Medulla oblongata (tissue), 1 donor: Measurements from ENCODE around the gene MED1.
"Not testable (repeated sequence)": the region's sequence is repeated elsewhere in the genome, so short reads cannot be mapped to it uniquely, and the experiment has no call there.

ENCODE experiments used
- DNase-seq: peaks from one replicate; pipeline ENCODE4 v3.0.0-alpha.2; 2015; ENCODE audit errors: extremely low spot score

MED1 gene

DNA sequence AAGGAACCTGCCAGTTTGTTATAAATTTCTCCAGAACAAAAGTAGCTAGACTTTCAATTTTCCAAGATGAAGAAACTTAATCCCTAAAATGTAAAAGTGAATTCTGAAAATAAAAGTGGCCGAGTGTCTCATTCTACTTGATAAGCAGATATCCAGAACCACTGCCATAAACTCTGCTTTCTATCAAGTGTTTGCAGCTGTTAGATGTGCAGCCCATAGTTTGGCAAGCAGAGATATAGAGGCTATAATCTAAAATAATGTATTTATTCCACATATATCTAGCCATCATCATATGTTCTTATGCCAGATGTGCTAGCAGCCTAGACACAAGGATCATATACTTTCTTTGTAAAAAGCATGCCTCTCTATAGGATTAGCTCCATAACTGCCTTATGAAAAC lies 34.9 kb downstream of the MED1 start:
- DNase-seq, result no peak

DNA sequence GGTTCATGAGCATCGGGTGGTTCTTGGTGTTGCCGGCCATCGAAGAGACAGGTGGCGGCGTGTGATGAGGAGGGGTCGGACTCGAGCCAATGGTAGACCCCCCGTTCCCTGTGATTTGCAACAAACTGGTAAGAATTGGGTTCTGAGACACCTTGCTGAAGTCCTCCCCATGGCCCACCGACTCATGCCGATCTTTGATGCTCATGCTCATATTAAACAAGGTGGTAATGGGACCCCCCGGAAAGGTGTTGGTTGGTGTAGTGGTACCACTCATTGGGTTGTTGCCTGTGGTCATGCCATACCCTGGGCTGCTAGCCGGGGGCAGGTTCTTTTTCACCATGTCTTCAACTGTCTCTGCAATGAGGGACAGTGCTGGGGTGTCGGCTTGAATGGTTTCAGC lies 40.8 kb downstream of the MED1 start:
- DNase-seq, result no peak

DNA sequence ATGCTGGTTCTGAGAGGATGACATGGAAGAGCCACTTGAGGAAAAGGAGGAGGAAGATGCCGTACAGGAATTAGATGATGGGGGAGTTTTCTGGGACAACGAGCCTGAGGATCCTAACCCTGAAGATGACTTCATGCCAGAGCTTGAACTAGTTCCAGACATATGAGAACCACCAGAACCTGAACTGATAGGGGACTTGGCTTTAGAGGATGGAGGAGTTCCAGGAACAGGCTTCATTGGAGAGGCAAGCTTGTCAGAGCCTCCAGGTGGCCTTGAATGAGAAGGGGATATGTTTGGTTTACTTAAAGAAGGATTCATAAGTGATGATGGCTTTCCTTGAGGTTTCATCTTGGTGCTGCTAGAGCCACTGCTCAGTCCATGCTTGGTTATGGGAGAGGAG lies 42.7 kb downstream of the MED1 start:
- DNase-seq, result no peak

GRCh38 chr17:39406951-39407350 lies 44.1 kb downstream of the MED1 start:
- no peak for DNase-seq

DNA sequence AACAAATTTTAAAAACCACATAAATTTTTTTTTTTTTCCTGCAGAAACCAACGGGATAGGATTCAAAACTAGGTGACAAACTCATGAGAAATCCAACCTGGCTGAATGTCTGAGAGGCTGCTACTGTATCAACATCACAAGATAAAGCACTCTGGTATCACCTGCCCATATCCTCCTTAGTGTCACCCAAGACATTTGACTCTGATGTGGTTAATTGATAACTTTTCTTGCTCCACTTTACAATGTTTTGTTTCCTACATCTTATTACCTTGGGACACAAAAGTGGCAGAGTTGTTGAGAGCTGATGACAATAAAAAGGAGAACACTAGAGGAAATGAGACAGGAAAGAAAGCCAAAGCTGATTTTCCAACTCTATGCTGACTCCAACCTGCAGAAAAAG lies 45.6 kb downstream of the MED1 start:
- no peak for DNase-seq

- DNase-seq, result no peak
Measured at GRCh38 chr17:39404542-39405378, 46.3 kb downstream of the MED1 start.

GRCh38 chr17:39402890-39403605 lies 48.0 kb downstream of the MED1 start:
- DNase-seq, result no peak

- peak; percentile 97 for DNase-seq
Measured at GRCh38 chr17:39402244-39402889, 48.7 kb downstream of the MED1 start.

GRCh38 chr17:39401412-39402243 lies 49.4 kb downstream of the MED1 start, which contains the start of gene FBXL20:
Gene FBXL20, minus strand, starts transcription at chr17:39401626. Its CDS starts 224 bp downstream, at chr17:39401402.
- DNase-seq, result peak; percentile 95

DNA sequence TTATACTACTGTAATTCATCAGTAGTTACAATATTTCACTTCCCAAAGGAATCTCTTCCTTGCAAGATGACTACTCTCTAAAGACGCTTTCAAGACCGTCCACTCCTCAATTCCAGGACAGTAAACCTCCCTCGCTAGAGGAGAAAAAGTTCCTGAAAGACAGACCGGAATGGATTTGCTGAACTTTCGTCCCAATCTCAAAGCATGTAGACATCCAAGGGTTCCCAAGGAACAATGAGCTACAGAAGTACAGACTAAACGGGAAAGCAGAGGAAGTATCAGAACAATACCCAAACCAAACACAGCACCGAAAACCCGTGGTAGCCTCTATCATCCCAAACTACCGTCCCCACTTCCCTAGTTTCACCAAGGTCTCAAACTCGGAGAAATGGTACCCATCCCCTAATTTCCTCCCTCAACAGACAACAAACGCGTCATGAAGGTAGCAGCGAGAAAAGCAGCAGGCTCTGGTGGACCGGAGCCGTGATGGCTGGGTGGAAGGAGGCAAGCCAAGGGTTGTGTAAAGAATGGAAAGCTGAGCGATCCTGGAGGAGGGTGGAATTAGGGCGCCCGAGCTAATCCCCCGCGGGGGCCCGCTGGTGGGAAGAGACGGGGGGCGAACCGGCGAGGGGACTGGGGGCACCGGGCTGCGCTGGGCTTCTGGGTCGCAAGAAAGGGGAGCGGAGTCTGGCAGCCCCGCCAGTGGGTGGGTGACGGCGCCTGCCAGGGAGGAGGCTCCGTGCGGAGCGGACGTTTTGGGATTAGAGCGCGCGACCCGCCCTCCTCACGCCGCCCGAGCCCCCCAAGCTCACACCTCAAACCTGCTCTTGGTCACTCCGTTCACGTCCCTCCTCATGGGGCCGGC lies 50.3 kb downstream of the MED1 start:
- DNase-seq, result peak; percentile 13

DNA sequence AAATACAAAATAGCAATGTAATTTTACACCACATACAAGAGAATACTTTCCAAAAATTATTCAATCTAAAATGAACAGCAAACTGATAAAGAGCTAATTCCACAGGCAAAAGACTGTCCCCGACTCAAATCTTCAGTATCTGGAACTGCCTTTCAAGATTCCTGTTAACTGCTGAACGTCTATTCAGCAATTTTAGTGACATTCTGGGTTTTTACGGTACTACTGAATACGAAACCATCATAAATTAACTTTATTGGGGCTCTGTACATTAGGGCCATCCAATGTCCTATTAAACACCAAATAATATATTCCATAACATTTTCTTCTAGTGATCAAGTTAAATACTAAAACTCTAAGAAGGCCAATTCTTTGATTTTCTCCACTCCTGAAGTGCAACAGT lies 51.3 kb downstream of the MED1 start:
- DNase-seq, result no peak

DNA sequence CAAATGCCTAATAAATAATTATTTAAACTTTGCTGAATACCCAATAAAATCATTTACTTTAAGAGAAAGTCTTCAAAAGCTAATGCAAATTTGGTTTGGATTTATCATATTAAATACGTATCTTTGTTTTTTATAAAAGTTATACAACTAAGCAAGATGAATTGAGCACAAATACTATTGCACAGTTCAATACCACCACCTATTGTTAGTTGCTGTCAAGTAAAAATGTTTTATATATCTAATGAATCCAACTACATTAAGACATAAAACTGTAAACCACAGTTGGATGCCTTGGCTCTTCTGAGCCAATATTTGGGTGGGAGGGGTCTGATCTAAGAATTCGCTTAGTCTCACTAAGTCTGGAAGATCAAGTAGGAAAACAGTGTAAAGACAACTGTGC lies 57.3 kb downstream of the MED1 start:
- DNase-seq, result no peak

DNA sequence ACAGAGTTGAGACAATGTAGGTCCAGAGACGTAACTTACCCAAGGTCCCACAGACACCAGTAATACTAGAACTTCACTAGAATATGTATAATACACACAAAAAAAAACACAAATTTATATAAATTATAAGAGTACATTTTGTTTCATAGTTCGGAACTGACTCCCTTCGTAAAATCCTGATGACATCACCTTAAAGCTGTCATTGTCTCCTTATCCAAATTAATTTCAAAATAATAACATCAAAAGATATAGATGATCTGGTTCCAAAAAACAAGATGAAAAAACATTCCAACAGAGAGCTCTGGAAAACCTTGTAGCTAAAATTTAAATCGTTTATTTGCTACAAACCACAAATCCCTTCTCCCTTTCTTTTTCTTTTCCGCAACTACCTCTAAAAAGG lies 59.6 kb downstream of the MED1 start:
- no peak for DNase-seq

- DNase-seq, result no peak
Measured at GRCh38 chr17:39385040-39385439, 66.0 kb downstream of the MED1 start.

DNA sequence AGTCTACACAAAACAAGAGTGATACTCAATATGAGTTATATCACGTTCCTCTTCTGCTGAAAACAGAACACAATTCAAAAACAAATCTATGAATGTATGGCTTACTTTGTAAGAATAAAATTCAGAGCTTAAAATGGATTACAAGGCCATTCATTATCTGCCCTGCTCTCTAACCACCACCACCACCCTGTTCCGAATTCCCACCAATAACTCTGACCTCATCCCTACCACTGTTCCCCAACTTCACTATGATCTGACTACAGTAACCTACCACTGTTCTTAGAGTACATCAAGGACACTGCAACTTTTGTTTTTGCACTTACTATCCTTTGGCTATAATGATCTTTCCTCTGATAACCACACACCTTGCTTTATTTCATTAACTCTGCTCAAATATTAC lies 70.9 kb downstream of the MED1 start:
- DNase-seq, result no peak

- no peak for DNase-seq
Measured at GRCh38 chr17:39376434-39376833, 74.6 kb downstream of the MED1 start.

DNA sequence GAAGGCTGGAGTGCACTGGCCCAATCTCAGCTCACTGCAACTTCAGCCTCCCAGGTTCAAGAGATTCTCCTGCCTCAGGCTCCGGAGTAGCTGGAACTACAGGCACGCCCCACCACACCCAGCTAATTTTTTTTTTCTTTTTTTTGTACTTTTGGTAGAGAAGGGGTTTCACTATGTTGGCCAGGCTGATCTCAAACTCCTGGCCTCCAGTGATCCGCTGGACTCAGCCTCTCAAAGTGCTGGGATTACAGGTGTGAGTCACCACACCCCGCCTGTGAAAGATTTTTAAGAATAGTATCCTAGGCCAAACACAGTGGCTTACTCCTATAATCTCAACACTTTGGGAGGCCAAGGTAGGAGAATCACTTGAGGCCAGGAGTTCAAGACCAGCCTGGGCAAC lies 83.3 kb downstream of the MED1 start:
- DNase-seq, result not testable (repeated sequence)

DNA sequence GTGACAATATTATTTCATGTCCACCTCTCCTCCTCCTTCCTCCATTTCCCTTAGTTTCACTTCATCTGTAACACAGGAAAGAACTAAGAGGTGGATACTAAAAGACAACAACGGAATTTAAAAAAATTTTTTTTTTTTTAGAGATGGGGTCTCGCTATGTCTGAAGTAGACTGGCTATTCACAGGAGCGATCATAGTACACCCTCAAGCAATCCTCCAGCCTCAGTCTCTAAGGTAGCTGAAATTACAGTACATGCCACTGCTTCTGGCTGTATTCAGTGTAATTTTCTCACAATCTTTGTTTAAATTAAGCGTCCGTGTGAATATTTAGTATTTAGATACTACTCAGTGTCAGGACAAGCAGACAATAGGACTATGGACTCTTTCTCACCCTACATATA lies 85.2 kb downstream of the MED1 start:
- no peak for DNase-seq

GRCh38 chr17:39365242-39365641 lies 85.8 kb downstream of the MED1 start:
- no peak for DNase-seq

- no peak for DNase-seq
Measured at GRCh38 chr17:39364236-39365025, 86.6 kb downstream of the MED1 start.
